Kidney tubule cell (primary cell): ENCODE measurements around the gene DMXL1.

Source experiments
- DNase-seq: peaks from one replicate; pipeline ENCODE4 v3.0.0-alpha.2; 2018; ENCODE audit warnings: low spot score

Gene DMXL1

DNA sequence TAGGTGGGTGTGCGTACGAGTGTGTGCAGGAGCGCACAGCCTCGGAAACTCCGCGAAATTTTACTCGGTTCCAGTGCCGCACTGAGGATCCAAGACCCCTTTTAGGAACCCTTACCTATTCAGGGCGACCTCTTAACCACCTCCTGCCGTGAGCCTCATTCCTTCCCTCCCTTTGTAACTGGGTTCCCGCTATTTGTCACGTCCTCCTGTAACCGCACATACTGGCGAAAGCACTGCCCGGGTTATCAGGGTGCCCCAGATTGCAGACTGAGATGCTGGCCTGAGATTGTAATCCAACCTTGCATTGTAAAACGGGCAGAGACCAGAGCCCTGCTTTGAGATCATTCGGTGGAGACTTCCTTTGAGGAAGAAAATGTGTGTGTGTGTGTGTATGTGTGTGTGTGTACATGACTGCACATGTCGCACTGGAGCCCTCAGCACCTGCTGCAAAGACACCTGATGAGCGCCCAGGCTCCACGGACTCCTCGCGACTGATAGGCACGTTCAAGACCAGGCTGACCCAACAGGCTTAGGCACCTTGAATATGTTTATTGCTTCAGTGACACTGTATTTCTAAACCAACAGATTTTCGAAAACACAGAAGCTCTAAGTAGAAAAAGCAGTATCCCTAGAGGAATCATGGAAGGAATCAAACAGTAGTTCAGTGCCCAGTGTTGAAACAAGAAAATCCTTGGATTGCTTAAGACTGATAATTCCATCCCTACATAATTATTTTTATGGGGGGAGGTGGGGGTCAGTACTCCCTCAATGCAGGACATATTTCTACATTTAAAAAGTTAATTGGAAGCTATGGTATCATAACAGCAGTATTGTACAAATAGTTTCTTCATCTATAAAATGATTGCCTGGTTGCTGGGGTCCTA lies 198.4 kb downstream of the DMXL1 start:
- DNase-seq: peak; percentile 65

DNA sequence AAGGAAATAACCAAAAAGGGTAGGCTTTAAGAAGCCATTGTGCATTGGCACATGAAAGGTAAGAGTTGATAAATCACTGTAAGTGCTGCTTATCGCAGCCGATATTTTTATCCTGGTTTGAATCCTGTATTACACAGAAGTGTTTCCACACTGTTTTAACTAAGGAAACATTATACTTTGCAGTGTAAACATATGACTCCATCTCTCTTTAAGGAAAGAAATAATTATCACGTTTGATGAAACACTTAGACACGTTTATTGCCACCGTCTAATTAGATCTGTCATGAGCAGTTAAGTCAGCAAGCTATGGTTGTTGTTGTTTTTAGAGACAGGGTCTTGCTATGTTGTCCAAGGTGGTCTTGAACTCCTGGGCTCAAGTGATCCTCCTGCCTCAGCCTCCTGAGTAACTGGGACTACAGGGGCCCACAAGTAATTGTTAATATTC lies 199.3 kb downstream of the DMXL1 start:
- no peak for DNase-seq

DNA sequence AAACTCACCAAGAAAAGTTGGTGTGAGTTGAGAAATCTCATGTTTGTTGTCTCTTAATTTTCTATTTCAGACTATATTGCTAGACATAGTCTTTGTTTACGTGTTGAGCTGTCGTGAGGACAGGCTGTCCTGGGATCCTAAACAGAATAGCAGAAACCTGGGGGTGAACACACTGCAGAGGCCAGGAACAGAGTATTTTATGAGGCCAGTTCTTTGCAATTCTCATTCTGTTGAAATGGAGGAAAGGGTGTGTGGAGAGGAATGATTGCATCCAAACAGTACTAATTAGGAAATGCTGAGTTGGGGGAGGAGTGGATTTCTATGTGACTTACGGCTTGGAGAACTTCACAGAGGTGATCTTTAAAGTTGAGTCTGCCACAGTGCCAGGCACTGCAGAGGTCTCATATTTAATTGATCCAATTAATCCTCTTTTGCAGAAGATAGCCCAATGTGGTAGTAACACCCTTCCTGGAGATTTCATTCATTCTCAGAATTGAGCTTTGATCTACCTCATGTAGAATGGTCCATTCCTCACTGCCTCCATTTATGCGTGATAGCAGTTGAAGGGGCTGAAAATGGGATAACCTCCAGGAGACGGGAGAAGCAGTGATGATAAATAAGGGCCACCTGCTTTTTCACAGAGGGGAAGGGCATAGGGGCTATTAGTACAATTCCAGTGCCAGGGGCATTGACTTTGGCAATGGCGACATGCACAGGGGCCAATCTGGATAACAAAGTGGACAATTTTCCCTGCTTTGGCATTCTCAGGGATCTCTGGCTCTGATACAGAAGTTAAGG lies 200.3 kb downstream of the DMXL1 start:
- DNase-seq: no peak

DNA sequence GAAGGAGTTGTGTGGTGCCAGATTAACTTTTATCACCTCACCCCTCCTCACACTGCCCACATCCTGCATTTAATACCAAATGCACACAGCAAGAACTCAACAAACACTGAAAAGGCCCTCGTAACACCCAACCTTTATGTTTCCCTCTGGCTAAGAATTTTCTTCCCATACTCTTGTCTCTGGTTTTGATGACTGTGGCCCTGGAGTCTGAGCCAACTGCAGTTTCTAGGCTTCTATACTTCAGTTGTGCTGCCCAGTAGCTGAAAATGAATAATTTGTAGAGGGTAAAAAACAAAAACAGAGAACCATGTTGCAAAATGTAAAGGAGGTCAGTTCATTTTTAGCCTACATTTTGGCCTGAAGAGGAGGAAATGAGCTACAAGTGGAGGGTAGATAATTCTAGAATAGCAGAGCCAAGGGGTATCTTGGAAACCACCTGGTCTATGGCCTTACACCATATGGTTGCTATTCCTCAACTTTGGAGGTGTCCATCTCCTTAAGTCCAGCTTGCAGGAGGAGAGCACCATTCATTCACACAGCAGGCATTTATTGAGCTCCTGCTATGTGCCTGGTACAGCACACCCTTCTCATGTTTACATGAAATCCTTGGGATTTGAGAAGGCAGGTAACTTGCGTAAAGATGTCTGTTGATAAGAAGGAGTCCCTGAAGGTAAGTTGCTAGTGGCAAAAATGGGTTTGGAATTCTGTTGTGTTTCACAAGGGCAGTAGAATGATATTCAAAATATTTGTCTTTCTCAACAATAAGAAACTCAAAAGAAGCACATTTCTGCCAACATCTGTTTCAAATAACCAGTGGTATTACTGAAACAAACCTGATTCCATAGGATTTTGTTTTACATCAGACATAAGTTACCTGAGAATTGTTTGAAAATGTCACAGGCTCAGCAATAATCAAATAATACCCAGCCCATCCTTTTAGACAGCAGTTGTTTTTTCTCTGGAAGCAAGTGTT lies 201.2 kb downstream of the DMXL1 start:
- DNase-seq: no peak

DNA sequence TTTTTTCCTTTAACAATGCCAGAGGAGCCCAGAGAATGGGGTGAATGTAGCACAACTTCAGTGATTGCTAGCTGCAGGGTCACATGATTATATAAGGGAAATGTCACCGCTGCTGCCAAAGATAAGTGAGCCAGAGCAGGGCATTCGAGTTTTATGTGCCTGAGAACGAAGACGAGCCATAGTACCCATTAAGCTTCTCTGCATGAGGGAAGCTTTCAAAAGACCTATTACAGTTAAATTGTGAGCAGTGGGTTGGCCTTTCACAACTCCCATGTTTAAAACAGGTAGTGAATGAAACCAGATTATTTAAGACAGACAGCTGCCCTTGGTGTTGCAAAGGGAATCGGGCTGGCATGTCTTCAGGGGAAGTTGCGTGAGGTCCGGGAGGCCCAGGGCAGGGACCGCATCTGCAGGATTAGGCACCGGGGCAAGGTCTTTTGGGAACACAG lies 202.5 kb downstream of the DMXL1 start:
- DNase-seq: no peak

DNA sequence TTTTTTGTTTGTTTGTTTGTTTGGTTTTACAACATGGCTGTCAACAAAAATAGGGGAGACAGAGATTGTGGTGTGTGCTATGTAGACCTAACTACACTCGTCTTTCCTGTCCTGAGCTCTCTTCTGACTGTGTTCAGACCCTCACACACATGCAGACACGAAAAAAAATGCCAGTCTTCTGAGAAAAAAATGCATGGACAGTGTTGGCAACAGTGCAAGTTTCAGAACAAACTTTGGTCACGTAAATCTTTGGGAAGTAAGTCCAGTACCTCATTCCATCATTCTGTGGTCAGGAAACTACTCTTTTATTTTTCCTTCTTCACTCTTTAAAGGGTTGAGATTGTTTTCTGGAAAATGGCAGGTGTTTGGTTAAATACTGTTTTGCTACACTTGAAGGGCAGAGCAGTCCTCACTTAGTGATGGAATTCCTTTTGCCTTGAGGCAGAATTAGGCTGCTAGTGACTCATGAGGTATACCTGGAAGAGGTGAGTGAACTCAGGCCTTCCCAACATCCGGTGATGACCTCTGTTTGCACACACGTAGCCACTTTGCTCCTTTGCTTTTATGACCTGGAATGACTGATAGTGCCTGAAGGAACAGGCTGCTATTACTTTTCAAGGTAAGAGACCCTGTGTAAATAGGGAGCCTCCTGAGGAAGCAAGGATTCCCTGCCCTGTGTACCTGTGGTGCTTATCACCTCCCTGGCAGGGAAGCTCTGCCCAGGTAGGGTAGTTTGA lies 203.3 kb downstream of the DMXL1 start:
- peak; percentile 95 for DNase-seq

DNA sequence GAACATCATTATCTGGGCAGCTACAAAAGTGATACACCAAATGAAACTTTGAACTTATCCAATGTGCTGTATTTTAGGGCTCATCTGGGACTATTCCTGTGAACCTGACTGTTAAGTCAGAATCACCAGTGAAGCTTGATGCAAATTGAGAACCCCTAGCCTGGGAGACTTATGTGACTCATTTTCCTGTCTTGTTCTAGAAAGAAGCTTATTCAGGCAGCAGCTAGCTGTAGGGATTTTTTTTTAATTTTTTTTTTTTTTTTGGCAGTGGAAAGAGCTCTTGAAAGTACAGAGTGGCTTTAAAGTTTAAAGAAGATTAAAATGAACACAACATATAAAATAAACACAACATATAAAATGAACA lies 203.9 kb downstream of the DMXL1 start:
- DNase-seq: peak; percentile 82

DNA sequence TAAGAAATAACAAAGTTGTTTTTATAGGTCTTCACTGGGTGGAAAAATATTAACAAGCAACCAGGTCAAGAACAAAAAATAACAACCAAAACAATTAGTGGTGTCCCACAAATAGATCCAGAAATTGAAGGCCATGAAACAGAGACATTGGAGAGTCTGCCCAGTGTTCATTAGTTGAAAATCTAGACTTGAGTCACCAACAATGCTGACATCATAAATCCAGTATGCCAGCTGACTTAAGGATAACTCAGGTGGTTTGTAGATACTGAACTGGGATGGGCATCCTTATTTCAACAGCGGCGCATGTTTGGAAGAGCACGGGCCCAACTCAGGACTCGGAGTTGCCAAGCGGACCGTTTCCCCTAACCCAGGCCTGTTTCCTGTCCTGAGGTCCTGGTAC lies 204.3 kb downstream of the DMXL1 start:
- peak; percentile 85 for DNase-seq

DNA sequence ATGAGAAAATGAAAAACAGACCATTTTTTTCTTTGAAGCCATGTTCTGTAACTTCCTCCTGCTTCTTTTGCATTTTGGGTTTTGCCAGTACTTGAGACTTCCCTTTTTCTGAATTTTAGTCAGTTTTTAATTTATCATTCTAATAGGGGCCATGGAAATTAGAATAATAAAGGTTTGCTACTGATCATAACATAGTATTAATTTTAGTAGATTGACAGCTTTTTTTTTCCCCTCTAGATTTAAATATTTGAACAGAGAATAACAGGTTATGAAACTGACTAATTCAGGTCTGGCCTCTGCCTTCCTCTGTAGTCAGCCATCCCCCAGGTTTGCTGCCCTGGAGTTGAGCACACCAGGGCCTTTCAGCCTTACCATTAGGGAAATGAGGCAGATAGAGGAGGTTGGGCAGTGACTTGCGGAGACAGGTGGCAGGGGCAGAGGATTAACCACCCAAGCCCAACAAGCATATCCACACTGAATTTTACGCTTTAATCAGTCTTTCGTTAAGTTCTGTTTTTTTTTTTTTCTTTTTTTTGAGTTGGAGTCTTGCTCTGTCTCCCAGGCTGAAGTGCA lies 204.8 kb downstream of the DMXL1 start:
- no peak for DNase-seq

DNA sequence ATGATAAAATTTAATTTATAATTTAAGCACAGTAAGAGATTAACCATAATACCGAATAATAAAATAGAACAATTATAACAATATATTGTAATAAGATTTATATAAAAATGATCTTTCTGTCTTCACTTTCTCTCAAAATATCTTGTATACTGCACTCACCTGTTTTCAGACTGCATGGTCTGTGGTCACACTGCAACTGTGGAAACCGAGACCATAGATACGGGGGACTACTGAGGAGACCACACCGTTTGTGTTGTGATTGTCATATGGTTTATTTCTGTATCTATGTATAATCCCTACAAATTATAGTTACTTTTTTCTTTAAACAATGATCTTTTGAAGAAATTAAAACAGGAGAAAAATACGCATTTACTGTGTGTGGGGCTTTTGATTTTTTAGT lies 206.1 kb downstream of the DMXL1 start:
- DNase-seq: no peak

DNA sequence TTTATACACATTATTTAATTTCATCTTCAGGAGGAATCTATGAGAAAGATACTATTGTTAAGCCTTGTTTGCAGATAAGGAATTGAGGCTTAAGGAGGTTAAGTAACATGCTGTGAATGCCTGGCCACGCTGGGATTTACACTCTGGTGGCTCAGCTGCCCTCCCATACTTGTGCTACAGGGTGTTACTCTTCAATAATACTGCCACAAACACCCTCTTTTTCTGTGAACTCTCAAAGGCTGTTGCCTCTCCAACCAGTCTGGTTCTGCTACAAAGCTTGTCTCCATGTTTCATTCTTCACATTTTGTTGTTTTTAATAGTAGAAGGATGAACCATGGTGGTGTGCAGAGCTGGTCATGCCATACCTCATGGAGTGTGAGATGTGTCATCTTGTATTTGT lies 208.2 kb downstream of the DMXL1 start:
- no peak for DNase-seq

DNA sequence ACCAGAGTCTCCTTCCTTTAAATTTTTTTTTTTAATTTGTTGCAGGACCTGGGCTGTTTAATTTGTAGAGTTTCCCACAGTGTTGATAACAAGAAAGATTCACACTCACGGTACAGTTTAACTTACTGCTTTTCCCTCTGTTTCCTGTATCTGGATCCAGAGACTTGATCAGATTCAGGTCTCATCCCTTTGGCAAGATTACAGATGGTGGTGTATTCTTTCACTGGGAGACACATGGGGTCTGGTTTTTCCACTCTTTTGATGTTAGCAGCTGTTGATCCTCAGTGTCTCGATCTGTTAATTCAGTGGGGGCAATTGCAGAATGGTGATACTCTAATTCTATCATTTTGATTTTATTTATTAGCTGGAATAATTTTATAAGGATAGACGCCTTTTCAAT lies 209.5 kb downstream of the DMXL1 start:
- no peak for DNase-seq

DNA sequence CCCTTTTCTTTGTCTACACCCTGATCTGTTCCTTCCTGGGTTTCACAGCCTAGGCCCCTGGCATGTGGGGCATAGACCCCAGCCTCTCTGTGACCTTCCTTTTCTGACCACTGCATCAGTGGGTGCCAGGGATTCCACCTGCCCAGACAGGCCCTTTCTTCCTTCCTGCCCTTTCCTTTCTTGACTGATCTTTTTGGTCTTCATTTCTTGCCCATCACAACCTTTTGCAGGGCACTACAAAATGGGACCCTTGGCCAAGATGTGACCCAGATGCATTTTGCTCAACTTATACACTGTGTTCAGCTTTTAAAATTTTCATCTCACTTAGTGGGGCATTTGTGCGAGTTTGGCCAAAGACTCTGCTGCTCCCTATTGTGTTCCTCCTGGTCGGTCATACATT lies 211.7 kb downstream of the DMXL1 start:
- no peak for DNase-seq

DNA sequence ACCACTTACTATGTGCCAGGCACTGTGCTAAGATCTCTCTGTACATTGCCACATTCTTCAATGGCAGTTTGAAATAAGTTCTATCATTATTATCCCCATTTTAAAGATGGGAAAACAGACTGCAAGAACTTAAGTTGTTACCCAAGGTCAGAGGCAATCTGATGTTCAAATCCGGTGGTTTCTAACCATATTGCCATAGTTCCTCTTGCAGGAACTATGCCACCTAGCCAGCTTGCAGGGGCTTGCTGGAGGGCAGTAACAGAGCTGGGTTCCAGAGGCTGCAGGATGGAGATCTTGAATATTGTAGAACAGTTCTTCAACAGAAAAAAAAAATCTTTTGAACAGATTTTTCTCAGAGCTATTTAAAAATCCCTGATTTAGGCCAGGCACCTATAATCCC lies 213.1 kb downstream of the DMXL1 start:
- no peak for DNase-seq

DNA sequence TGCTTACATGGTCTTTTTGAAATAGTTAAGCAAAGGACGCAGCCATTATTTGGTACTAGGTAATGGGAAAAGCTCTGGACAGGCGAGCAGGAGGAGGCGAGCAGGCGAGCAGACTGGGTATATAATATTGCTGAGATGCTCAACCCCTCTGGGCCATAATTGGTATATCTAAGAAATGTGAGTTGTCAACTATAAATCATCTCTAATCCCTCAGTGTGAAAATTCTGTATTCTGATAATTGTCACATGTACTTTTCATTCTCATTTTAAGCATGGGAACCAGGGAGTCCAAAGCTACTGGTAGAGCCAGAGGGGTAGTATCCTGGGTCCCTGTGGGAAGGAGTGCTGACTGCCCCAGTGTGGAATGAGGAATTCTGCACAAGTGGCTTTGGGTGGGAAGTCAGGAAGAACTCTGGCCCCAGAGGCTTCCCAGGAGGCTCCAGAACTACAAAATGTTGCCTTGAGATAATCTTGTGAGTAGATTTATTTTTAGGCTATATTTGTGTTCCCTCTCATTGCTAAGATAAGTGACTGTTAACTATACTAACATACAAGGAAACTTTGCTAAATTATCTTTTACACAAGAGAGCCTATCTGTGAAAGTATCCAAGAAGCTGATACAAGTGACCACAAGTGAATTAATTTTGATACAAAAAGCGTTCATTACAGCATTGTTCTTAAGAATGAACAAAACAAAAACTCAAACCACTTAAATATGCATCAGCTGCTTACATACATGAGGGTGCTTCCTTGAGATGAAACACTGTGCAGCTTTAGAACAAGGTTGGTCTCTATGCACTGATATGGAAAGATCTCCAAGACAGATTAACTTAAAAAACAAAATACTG lies 214.4 kb downstream of the DMXL1 start:
- peak; percentile 49 for DNase-seq

DNA sequence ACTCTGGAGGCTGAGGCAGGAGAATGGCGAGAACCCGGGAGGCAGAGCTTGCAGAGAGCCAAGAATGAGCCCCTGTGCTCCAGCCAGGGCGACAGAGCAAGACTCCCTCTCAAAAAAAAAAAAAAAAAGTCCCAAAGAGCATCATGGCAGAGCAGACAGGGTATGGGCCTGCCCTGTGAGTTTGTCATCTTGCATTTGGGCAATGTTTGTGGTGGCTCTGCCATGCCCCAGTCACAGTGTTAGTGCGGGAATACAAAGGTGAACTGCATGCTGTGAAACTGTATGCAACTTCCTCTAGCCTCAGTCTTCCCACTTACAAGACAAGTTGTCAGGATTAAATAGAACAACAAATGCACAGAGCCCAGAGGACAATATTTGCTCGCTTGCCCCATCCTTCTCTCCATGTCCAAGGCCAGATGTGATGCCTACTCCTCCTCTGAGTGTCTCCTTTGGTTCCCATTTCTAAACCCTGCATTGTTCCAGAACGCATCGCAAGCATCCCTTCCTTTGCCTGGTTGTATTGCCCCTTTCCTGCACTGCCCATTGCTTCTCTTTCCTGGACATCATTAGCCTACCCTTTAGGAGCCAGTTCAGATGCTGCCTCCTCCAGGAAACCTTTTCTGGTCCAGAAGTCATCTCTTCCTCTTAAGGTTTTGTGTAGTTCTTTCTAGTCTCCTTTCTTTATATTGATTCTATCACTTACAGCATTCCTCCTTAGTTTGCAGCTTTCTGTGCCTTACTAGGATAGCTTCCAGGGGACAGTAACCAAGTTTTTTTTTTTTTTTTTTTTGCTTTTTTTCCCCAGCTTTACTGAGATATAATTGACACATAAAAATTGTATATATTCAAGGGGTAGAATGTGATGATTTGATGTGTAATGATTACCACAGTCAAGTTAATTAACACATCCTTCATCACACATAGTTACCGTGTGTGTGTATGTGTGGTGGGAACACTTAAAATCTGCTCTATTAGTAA lies 215.9 kb downstream of the DMXL1 start:
- no peak for DNase-seq

DNA sequence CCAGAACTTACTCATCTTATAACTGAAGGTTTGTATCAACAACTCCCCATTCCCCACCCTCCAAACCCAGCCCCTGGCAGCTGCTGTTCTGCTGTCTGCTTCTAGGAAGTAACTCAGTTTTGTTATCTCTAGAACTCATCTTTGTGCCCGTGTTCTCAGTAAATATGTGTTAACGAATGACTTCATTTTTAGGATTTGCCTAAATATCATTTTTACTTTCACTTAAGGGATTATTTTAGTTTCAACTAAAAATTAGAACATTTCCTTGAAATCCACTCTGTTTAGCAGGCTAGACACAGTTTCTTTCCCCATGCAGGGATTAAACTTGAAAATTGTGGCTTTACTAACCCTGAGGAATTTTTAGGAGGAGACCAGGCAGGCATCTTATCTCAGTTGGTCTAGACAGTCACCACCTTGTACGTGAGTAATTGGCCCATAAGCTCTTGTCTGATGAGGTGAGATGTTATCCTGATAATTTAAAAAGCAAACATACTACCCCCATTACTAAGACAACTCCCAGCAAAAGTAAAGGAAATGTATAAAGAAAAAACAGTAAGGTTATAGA lies 216.7 kb downstream of the DMXL1 start:
- peak; percentile 74 for DNase-seq

DNA sequence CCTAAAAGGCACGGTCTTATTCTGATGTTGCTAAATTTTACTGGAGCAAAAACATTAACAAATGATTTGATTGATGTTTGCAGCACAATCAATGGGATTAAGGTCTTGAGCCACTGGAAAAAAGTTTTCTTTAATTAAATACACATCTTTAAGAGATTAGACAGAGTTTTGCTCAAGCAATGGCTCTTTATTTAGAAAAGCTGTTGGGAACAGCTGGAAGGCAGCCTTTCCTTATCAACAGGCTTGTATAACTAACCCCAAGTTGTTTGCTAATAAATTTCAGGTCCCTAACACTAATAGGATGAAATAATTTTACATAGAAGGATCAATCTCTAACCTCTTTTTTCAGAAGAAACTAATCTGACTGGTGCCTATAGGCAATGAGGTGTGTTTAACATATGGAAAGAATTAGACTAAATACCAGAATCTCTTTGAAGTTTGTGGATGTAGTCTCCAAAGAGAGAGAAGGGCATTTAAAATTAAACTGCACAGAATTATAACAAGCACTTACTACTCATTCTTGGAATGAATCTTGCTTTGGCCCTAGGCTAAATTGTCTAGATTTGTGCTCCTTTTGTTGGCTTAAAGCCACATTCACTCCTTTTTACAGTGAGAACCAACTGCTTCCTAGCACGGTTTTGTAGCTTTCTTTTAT lies 217.6 kb downstream of the DMXL1 start:
- DNase-seq: no peak
